ENCODE data around the gene TENM4. TPM values are rescaled to one million over a fixed set of nuclear protein-coding genes. Genes with fewer than 3 reads are reported as not detected.

TENM4 gene
- polyA plus RNA-seq (2013, experiment 1 of 2) = 4.4 TPM
- 9.4 TPM for polyA plus RNA-seq (2013, experiment 2 of 2)

DNA sequence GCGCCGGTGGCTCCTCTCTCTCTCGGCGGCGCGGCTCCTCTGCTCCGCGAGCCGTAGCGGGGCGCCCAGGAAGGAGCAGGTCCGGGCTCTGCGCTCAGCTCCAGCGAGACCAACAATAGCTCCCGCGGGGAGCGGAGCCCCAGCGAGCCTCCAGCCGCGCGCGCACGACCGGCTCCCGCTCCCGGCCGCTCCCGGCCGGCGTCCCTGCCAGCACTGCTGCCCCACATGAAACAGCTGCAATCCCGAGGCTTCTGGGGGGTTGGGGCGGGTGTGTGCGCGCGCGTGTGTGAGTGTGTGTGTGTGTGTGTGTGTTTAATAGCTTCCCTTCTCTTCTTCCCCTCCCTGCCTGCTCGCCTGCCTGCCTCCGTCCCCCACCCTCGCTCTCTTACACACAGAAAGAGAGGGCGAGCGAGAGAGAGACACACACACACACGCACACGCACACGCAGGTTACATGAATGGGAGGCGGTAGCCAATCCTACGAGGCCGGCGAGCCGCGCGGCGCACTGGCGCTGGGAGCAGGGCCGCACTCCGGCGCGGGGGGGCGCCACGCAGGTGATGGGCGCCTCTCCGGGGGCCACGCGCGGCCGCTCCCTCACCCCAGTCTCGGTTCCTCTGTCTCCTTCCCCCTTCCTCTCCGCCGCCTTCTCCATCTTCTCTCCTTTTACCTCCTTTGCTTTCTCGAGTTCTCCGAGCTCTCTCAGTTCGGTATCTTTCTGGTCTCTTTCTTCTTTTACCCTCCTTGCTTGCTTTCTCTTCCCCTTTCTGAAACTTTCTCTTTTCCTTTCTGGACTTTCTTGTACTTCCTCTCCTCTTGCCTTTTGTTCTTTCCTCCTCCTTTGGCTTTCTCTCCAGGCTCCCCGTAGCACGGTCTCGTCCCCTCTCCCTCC, at the start of gene TENM4:
Gene TENM4, minus strand, starts transcription at position 460 of the 890 bp plus-strand sequence. CDS start 371,086 bp downstream, outside the sequence.
- peak within 1 kb of the TSS; percentile 81 for H3K23ac ChIP-seq (ENCODE audit: low read depth, low read length, poor library complexity)
- H3K4ac ChIP-seq (ENCODE audit: low read length) = no peak within 1 kb of the TSS
- H4K8ac ChIP-seq (ENCODE audit: low read depth, low read length) = no peak within 1 kb of the TSS
- H3K79me1 ChIP-seq (ENCODE audit: low read depth, low read length) = peaks cover 7% of the 10 kb centered on the region
- no peak within 1 kb of the TSS for H3K27ac ChIP-seq (replicated peaks; ENCODE audit: low read length)
- no peaks in the 10 kb centered on the region for H3K9me3 ChIP-seq (replicated peaks in 1 of 2; ENCODE audit: control insufficient read depth in 2 of 2, insufficient read depth in 1 of 2, low read depth in 1 of 2, low read length in 2 of 2)
- peak within 1 kb of the TSS; percentile 98 for H3K9ac ChIP-seq (ENCODE audit: low read depth, low read length, poor library complexity)
- peaks cover 21 to 25% of the 10 kb centered on the region in 2 donors for H3K4me1 ChIP-seq (ENCODE audit: control insufficient read depth in 2 of 2, insufficient read depth in 1 of 2, low read depth in 1 of 2, low read length in 2 of 2)
- peak within 1 kb of the TSS; percentile 95 for H2AFZ ChIP-seq (ENCODE audit: low read length)
- peak within 1 kb of the TSS; percentile 30 for H2BK12ac ChIP-seq (ENCODE audit: low read length)
- H3K18ac ChIP-seq (ENCODE audit: low read length) = peak within 1 kb of the TSS; percentile 97
- H2BK15ac ChIP-seq (ENCODE audit: low read length) = peak within 1 kb of the TSS; percentile 68
- peak within 1 kb of the TSS; percentile 91 for H3K14ac ChIP-seq (ENCODE audit: low read length)
- H3K27me3 ChIP-seq (ENCODE audit: control insufficient read depth in 3 of 3, insufficient read depth in 3 of 3, low read depth in 1 of 3, low read length in 3 of 3) = peaks cover 2 to 34% (median 5%) of the 10 kb centered on the region in 3 experiments
- H4K91ac ChIP-seq (ENCODE audit: low read depth, low read length, poor library complexity) = peak within 1 kb of the TSS; percentile 7
- H3K4me3 ChIP-seq (ENCODE audit: low read length in 2 of 2) = peak within 1 kb of the TSS; percentile 90 to 91
- no CpG with 5 or more reads among the region's 74 CpGs for WGBS, 2 donors (ENCODE audit: extremely low coverage in 2 of 2, insufficient read length in 2 of 2, insufficient replicate concordance in 1 of 2)
- H3K4me2 ChIP-seq (ENCODE audit: insufficient read depth, low read length, poor library complexity, severe bottlenecking) = peak within 1 kb of the TSS; percentile 84
- peak; percentile 67 for DNase-seq (ENCODE audit: low spot score)
- no peak within 1 kb of the TSS for H2BK120ac ChIP-seq (ENCODE audit: low read depth, low read length)
- no peaks in the 10 kb centered on the region for H3K36me3 ChIP-seq (replicated peaks in 1 of 2; ENCODE audit: control insufficient read depth in 2 of 2, insufficient read depth in 2 of 2, low read length in 2 of 2)
- no peak within 1 kb of the TSS for H2AK5ac ChIP-seq (ENCODE audit: low read depth, low read length)
- no peak within 1 kb of the TSS for H2BK5ac ChIP-seq (ENCODE audit: low read length)

DNA sequence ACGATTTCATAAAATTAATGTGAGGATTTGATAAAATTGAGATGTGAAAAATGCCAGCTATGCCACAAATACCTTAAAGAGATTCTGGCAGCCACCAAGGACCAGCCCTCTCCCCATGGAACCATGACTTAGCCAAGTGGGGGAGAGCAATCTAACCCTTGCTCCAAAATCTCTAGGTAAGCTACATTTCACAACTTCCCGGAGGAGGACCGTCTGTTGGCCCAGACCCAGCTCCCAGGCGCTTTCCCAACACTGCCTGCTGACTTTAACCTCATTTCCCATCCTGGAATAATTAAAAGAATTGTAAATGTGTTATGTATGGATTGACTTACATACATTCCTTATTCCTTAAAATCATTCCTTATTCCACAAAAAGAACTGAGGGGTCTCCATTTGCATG, 47.5 kb upstream of the TENM4 start:
- Histone ChIP-seq H3K18ac (ENCODE audit: low read length) (no peak overlapping the region), H3K27me3 (ENCODE audit: control insufficient read depth in 3 of 3, insufficient read depth in 3 of 3, low read depth in 1 of 3, low read length in 3 of 3) (peaks cover 0 to 23% (median 2%) of the 10 kb centered on the region in 3 experiments), H3K27ac (replicated peaks; ENCODE audit: low read length) (no peak overlapping the region), H3K4me2 (ENCODE audit: insufficient read depth, low read length, poor library complexity, severe bottlenecking) (no peak overlapping the region), H3K79me1 (ENCODE audit: low read depth, low read length) (no peaks in the 10 kb centered on the region), H3K4me1 (ENCODE audit: control insufficient read depth in 2 of 2, insufficient read depth in 1 of 2, low read depth in 1 of 2, low read length in 2 of 2) (peaks cover 2 to 10% of the 10 kb centered on the region in 2 donors), H3K14ac (ENCODE audit: low read length) (no peak overlapping the region), H4K91ac (ENCODE audit: low read depth, low read length, poor library complexity) (no peak overlapping the region), H2AFZ (ENCODE audit: low read length) (no peak overlapping the region), H3K9me3 (replicated peaks in 1 of 2; ENCODE audit: control insufficient read depth in 2 of 2, insufficient read depth in 1 of 2, low read depth in 1 of 2, low read length in 2 of 2) (no peaks in the 10 kb centered on the region), H3K36me3 (replicated peaks in 1 of 2; ENCODE audit: control insufficient read depth in 2 of 2, insufficient read depth in 2 of 2, low read length in 2 of 2) (no peaks in the 10 kb centered on the region), H3K4ac (ENCODE audit: low read length) (no peak overlapping the region), H2BK120ac (ENCODE audit: low read depth, low read length) (no peak overlapping the region), H4K8ac (ENCODE audit: low read depth, low read length) (no peak overlapping the region), H3K9ac (ENCODE audit: low read depth, low read length, poor library complexity) (no peak overlapping the region), H2BK5ac (ENCODE audit: low read length) (no peak overlapping the region), H3K4me3 (ENCODE audit: low read length in 2 of 2) (no peak overlapping the region), H2AK5ac (ENCODE audit: low read depth, low read length) (no peak overlapping the region), H2BK12ac (ENCODE audit: low read length) (no peak overlapping the region), H3K23ac (ENCODE audit: low read depth, low read length, poor library complexity) (no peak overlapping the region), H2BK15ac (ENCODE audit: low read length) (no peak overlapping the region)
- DNase-seq (ENCODE audit: low spot score) = no peak
- WGBS, 2 donors (ENCODE audit: extremely low coverage in 2 of 2, insufficient read length in 2 of 2, insufficient replicate concordance in 1 of 2) = 100% methylated on average over 1 of the region's 4 CpGs; no CpG with 5 or more reads in 1 of the 2 donors

DNA sequence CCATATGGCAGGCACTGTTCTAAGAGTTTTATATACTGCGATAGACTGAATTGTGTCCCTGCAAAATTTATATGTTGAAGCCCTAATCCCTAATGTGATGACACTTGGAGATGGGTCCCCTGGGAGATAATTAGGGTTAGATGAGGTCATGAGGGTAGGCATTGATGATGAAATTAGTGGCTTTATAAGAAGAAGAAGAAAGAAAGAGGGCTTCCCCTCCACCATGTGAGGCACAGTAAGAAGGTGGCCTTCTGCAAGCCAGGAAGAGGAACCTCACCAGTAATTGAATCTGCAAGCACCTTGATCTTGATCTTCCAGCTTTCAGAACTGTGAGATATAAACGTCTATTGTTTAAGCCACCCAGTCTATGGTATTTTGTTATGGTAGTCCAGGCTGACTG, 46.6 kb upstream of the TENM4 start:
- Histone ChIP-seq H3K18ac (ENCODE audit: low read length) (no peak overlapping the region), H2BK15ac (ENCODE audit: low read length) (no peak overlapping the region), H3K14ac (ENCODE audit: low read length) (no peak overlapping the region), H2AK5ac (ENCODE audit: low read depth, low read length) (no peak overlapping the region), H3K27me3 (ENCODE audit: control insufficient read depth in 3 of 3, insufficient read depth in 3 of 3, low read depth in 1 of 3, low read length in 3 of 3) (peaks cover 0 to 23% (median 2%) of the 10 kb centered on the region in 3 experiments), H3K27ac (replicated peaks; ENCODE audit: low read length) (no peak overlapping the region), H2BK5ac (ENCODE audit: low read length) (no peak overlapping the region), H4K8ac (ENCODE audit: low read depth, low read length) (no peak overlapping the region), H3K9ac (ENCODE audit: low read depth, low read length, poor library complexity) (no peak overlapping the region), H2BK12ac (ENCODE audit: low read length) (no peak overlapping the region), H3K36me3 (replicated peaks in 1 of 2; ENCODE audit: control insufficient read depth in 2 of 2, insufficient read depth in 2 of 2, low read length in 2 of 2) (no peaks in the 10 kb centered on the region), H3K4ac (ENCODE audit: low read length) (no peak overlapping the region), H3K79me1 (ENCODE audit: low read depth, low read length) (no peaks in the 10 kb centered on the region), H3K4me3 (ENCODE audit: low read length in 2 of 2) (no peak overlapping the region), H3K4me1 (ENCODE audit: control insufficient read depth in 2 of 2, insufficient read depth in 1 of 2, low read depth in 1 of 2, low read length in 2 of 2) (peaks cover 2 to 7% of the 10 kb centered on the region in 2 donors), H2BK120ac (ENCODE audit: low read depth, low read length) (no peak overlapping the region), H2AFZ (ENCODE audit: low read length) (no peak overlapping the region), H3K9me3 (replicated peaks in 1 of 2; ENCODE audit: control insufficient read depth in 2 of 2, insufficient read depth in 1 of 2, low read depth in 1 of 2, low read length in 2 of 2) (no peaks in the 10 kb centered on the region), H4K91ac (ENCODE audit: low read depth, low read length, poor library complexity) (no peak overlapping the region), H3K4me2 (ENCODE audit: insufficient read depth, low read length, poor library complexity, severe bottlenecking) (no peak overlapping the region), H3K23ac (ENCODE audit: low read depth, low read length, poor library complexity) (no peak overlapping the region)
- no CpG with 5 or more reads among the region's 2 CpGs for WGBS, 2 donors (ENCODE audit: extremely low coverage in 2 of 2, insufficient read length in 2 of 2, insufficient replicate concordance in 1 of 2)
- no peak for DNase-seq (ENCODE audit: low spot score)

DNA sequence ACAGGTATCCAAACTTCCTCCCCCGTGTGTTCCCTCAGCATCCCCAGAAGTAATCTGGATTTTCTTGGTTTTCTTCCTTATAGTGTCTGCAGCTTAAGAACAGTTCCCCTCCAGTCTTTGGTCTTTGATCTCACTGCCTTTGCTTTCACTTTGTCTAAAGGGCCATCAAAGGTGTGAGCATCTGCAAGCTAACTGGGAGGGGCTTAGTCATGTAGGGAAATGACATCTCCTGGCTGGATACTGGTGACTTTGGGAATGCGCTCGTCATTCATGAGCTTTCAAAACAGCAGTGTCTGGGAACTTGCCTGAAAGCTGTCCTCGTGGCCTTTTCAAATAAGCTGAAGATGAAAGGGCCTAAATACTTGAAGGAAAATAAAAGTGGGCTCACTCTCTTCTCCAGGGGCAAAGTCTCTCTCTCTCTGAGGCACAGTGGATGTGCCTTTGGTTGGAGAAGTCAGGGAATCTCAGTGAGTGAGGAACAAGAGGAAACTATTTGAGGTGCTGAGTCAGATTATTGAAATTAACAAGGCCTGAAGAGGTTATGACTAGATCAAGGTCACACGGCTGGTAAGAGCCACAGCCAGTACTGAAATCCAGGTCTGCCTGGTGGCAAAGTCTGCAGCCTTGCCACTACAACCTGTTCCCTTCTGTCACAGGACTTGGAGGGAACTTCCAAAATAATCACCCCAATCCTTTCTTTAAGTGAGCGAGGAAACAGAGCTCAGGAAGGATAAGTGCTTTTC, 45.6 kb upstream of the TENM4 start:
- H3K4me1 ChIP-seq (ENCODE audit: control insufficient read depth in 2 of 2, insufficient read depth in 1 of 2, low read depth in 1 of 2, low read length in 2 of 2) = peaks cover 0 to 4% of the 10 kb centered on the region in 2 donors
- H3K36me3 ChIP-seq (replicated peaks in 1 of 2; ENCODE audit: control insufficient read depth in 2 of 2, insufficient read depth in 2 of 2, low read length in 2 of 2) = no peaks in the 10 kb centered on the region
- H2AFZ ChIP-seq (ENCODE audit: low read length) = no peak overlapping the region
- no CpG with 5 or more reads among the region's 6 CpGs for WGBS, 2 donors (ENCODE audit: extremely low coverage in 2 of 2, insufficient read length in 2 of 2, insufficient replicate concordance in 1 of 2)
- no peak overlapping the region for H3K27ac ChIP-seq (replicated peaks; ENCODE audit: low read length)
- no peak overlapping the region for H3K18ac ChIP-seq (ENCODE audit: low read length)
- no peak overlapping the region for H3K23ac ChIP-seq (ENCODE audit: low read depth, low read length, poor library complexity)
- no peak overlapping the region for H2BK120ac ChIP-seq (ENCODE audit: low read depth, low read length)
- peaks cover 0 to 23% (median 2%) of the 10 kb centered on the region in 3 experiments for H3K27me3 ChIP-seq (ENCODE audit: control insufficient read depth in 3 of 3, insufficient read depth in 3 of 3, low read depth in 1 of 3, low read length in 3 of 3)
- H2AK5ac ChIP-seq (ENCODE audit: low read depth, low read length) = no peak overlapping the region
- no peak overlapping the region for H4K8ac ChIP-seq (ENCODE audit: low read depth, low read length)
- H3K9ac ChIP-seq (ENCODE audit: low read depth, low read length, poor library complexity) = no peak overlapping the region
- no peak overlapping the region for H2BK15ac ChIP-seq (ENCODE audit: low read length)
- no peak overlapping the region for H3K14ac ChIP-seq (ENCODE audit: low read length)
- H3K4me2 ChIP-seq (ENCODE audit: insufficient read depth, low read length, poor library complexity, severe bottlenecking) = no peak overlapping the region
- no peak overlapping the region for H3K4ac ChIP-seq (ENCODE audit: low read length)
- no peak for DNase-seq (ENCODE audit: low spot score)
- H3K4me3 ChIP-seq (ENCODE audit: low read length in 2 of 2) = no peak overlapping the region
- H3K79me1 ChIP-seq (ENCODE audit: low read depth, low read length) = no peaks in the 10 kb centered on the region
- H2BK12ac ChIP-seq (ENCODE audit: low read length) = no peak overlapping the region
- no peak overlapping the region for H4K91ac ChIP-seq (ENCODE audit: low read depth, low read length, poor library complexity)
- no peaks in the 10 kb centered on the region for H3K9me3 ChIP-seq (replicated peaks in 1 of 2; ENCODE audit: control insufficient read depth in 2 of 2, insufficient read depth in 1 of 2, low read depth in 1 of 2, low read length in 2 of 2)
- H2BK5ac ChIP-seq (ENCODE audit: low read length) = no peak overlapping the region
